ENCODE data around the gene GAGE1.

Gene GAGE1

DNA sequence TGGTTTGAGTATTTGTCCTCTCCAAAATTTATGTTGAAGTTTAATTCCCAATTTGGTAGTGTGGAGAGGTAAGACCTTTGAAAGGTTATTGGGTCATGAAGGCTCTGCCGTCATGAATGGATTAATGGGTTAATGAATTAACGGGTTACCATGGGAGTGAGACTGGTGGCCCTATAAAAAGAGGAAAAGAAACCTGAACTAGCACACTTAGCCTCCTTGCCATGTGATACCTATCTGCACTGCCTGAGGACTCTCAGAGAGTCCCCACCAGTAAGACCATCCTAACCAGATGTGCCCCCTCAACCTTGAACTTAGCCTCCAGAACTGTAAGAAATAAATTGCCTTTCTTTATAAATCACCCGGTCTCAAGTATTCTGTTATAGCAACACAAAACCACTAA is 57.7 kb downstream of the GAGE1 start:
- Histone ChIP-seq H3K36me3 (ENCODE audit: control insufficient read depth in 4 of 4, insufficient read depth in 4 of 4, low read length in 3 of 4) (no peaks in the 10 kb centered on the region), H3K4me1 (ENCODE audit: control extremely low read depth in 1 of 4, control insufficient read depth in 4 of 4, insufficient read depth in 4 of 4, low read length in 3 of 4) (no peaks in the 10 kb centered on the region), H3K9me3 (ENCODE audit: control extremely low read depth in 1 of 5, control insufficient read depth in 4 of 5, insufficient read depth in 2 of 5, low read depth in 1 of 5, low read length in 4 of 5) (no peaks in the 10 kb centered on the region), H3K4me3 (ENCODE audit: control insufficient read depth in 1 of 7, extremely low read depth in 1 of 7, insufficient read depth in 4 of 7, low read depth in 2 of 7, low read length in 6 of 7) (no peak overlapping the region), H3K27me3 (replicated peaks in 2 of 5; ENCODE audit: control insufficient read depth in 4 of 5, insufficient read depth in 5 of 5, low read length in 4 of 5) (no peaks in the 10 kb centered on the region), H3K27ac (ENCODE audit: insufficient read depth in 1 of 2, low read depth in 1 of 2, low read length in 2 of 2, poor library complexity in 1 of 2, severe bottlenecking in 2 of 2) (no peak overlapping the region)
- no CpG with 5 or more reads among the region's 3 CpGs for WGBS (ENCODE audit: insufficient coverage)
- CTCF ChIA-PET = no interaction called here
- POLR2A ChIA-PET = no interaction called here
- DNase-seq = no peak

Measured in common myeloid progenitor, CD34-positive (primary cell).